Measurements from ENCODE around the gene DDI1. TPM values are rescaled to one million over a fixed set of nuclear protein-coding genes. Genes with fewer than 3 reads are reported as not detected.

DDI1 gene
- total RNA-seq, 1 donor from 2014 or later: not detected

- Mint-ChIP-seq H3K27ac (ENCODE audit: unreplicated experiment) (no peak overlapping the region), H3K4me1 (ENCODE audit: low read depth, unreplicated experiment) (no peaks in the 10 kb centered on the region), H3K36me3 (ENCODE audit: unreplicated experiment) (no peaks in the 10 kb centered on the region), H3K9me3 (ENCODE audit: unreplicated experiment) (no peaks in the 10 kb centered on the region), H3K27me3 (ENCODE audit: unreplicated experiment) (no peaks in the 10 kb centered on the region), H3K4me3 (ENCODE audit: unreplicated experiment) (no peak overlapping the region)
- no peak for TF ChIP-seq CTCF (IDR thresholded peaks at IDR 0.05; ENCODE audit: partially characterized antibody, unreplicated experiment)
- no peak for DNase-seq
Measured at GRCh38 chr11:104057908-104058307, 21.5 kb downstream of the DDI1 start.

GRCh38 chr11:104058680-104059079 is 22.2 kb downstream of the DDI1 start:
- H3K9me3 Mint-ChIP-seq (ENCODE audit: unreplicated experiment): no peaks in the 10 kb centered on the region
- no peak for TF ChIP-seq CTCF (IDR thresholded peaks at IDR 0.05; ENCODE audit: partially characterized antibody, unreplicated experiment)
- no peaks in the 10 kb centered on the region for H3K27me3 Mint-ChIP-seq (ENCODE audit: unreplicated experiment)
- peaks cover 4% of the 10 kb centered on the region for H3K36me3 Mint-ChIP-seq (ENCODE audit: unreplicated experiment)
- no peak for DNase-seq
- no peak overlapping the region for H3K4me3 Mint-ChIP-seq (ENCODE audit: unreplicated experiment)
- no peaks in the 10 kb centered on the region for H3K4me1 Mint-ChIP-seq (ENCODE audit: low read depth, unreplicated experiment)
- no peak overlapping the region for H3K27ac Mint-ChIP-seq (ENCODE audit: unreplicated experiment)

- H3K27me3 Mint-ChIP-seq (ENCODE audit: unreplicated experiment): no peaks in the 10 kb centered on the region
- peaks cover 5% of the 10 kb centered on the region for H3K36me3 Mint-ChIP-seq (ENCODE audit: unreplicated experiment)
- no peak overlapping the region for H3K4me3 Mint-ChIP-seq (ENCODE audit: unreplicated experiment)
- no peak overlapping the region for H3K27ac Mint-ChIP-seq (ENCODE audit: unreplicated experiment)
- H3K9me3 Mint-ChIP-seq (ENCODE audit: unreplicated experiment): no peaks in the 10 kb centered on the region
- H3K4me1 Mint-ChIP-seq (ENCODE audit: low read depth, unreplicated experiment): no peaks in the 10 kb centered on the region
- no peak for DNase-seq
- no peak for TF ChIP-seq CTCF (IDR thresholded peaks at IDR 0.05; ENCODE audit: partially characterized antibody, unreplicated experiment)
Measured at GRCh38 chr11:104060004-104060794, 23.8 kb downstream of the DDI1 start.

GRCh38 chr11:104060820-104061219 is 24.4 kb downstream of the DDI1 start:
- H3K36me3 Mint-ChIP-seq (ENCODE audit: unreplicated experiment): peaks cover 5% of the 10 kb centered on the region
- H3K4me3 Mint-ChIP-seq (ENCODE audit: unreplicated experiment): no peak overlapping the region
- no peaks in the 10 kb centered on the region for H3K27me3 Mint-ChIP-seq (ENCODE audit: unreplicated experiment)
- no peaks in the 10 kb centered on the region for H3K9me3 Mint-ChIP-seq (ENCODE audit: unreplicated experiment)
- TF ChIP-seq CTCF (IDR thresholded peaks at IDR 0.05; ENCODE audit: partially characterized antibody, unreplicated experiment): no peak
- H3K27ac Mint-ChIP-seq (ENCODE audit: unreplicated experiment): no peak overlapping the region
- no peaks in the 10 kb centered on the region for H3K4me1 Mint-ChIP-seq (ENCODE audit: low read depth, unreplicated experiment)
- DNase-seq: no peak

- Mint-ChIP-seq H3K9me3 (ENCODE audit: unreplicated experiment) (no peaks in the 10 kb centered on the region), H3K27me3 (ENCODE audit: unreplicated experiment) (no peaks in the 10 kb centered on the region), H3K4me3 (ENCODE audit: unreplicated experiment) (no peak overlapping the region), H3K4me1 (ENCODE audit: low read depth, unreplicated experiment) (no peaks in the 10 kb centered on the region), H3K36me3 (ENCODE audit: unreplicated experiment) (peaks cover 5% of the 10 kb centered on the region), H3K27ac (ENCODE audit: unreplicated experiment) (no peak overlapping the region)
- TF ChIP-seq CTCF (IDR thresholded peaks at IDR 0.05; ENCODE audit: partially characterized antibody, unreplicated experiment): no peak
- no peak for DNase-seq
Measured at GRCh38 chr11:104061853-104062521, 25.5 kb downstream of the DDI1 start.
